ENCODE measurements around the gene SLC9A9.

SLC9A9 gene

GRCh38 chr3:143358155-143358792 lies 490.0 kb downstream of the SLC9A9 start:
- no peak for DNase-seq (ENCODE audit: low read depth in 2 of 2)

- DNase-seq (ENCODE audit: low read depth in 2 of 2): no peak
Observed at GRCh38 chr3:143357700-143358099, 490.6 kb downstream of the SLC9A9 start.

- no peak for DNase-seq (ENCODE audit: low read depth in 2 of 2)
Observed at GRCh38 chr3:143356839-143357238, 491.4 kb downstream of the SLC9A9 start.

GRCh38 chr3:143354342-143354741 lies 493.9 kb downstream of the SLC9A9 start:
- no peak for DNase-seq (ENCODE audit: low read depth in 2 of 2)

- no peak for DNase-seq (ENCODE audit: low read depth in 2 of 2)
Observed at GRCh38 chr3:143352850-143353550, 495.3 kb downstream of the SLC9A9 start.

GRCh38 chr3:143351895-143352608 lies 496.2 kb downstream of the SLC9A9 start:
- DNase-seq (ENCODE audit: low read depth in 2 of 2): no peak

- no peak for DNase-seq (ENCODE audit: low read depth in 2 of 2)
Observed at GRCh38 chr3:143351354-143351753, 496.9 kb downstream of the SLC9A9 start.

GRCh38 chr3:143349455-143349854 lies 498.8 kb downstream of the SLC9A9 start:
- DNase-seq (ENCODE audit: low read depth in 2 of 2): no peak

GRCh38 chr3:143348486-143349327 lies 499.6 kb downstream of the SLC9A9 start:
- no peak for DNase-seq (ENCODE audit: low read depth in 2 of 2)

- DNase-seq (ENCODE audit: low read depth in 2 of 2): no peak
Observed at GRCh38 chr3:143344516-143345165, 503.6 kb downstream of the SLC9A9 start.

GRCh38 chr3:143343944-143344343 lies 504.3 kb downstream of the SLC9A9 start:
- no peak for DNase-seq (ENCODE audit: low read depth in 2 of 2)

- no peak for DNase-seq (ENCODE audit: low read depth in 2 of 2)
Observed at GRCh38 chr3:143343031-143343430, 505.2 kb downstream of the SLC9A9 start.

GRCh38 chr3:143339451-143339850 lies 508.8 kb downstream of the SLC9A9 start:
- DNase-seq (ENCODE audit: low read depth in 2 of 2): no peak

- no peak for DNase-seq (ENCODE audit: low read depth in 2 of 2)
Observed at GRCh38 chr3:143337387-143337786, 510.9 kb downstream of the SLC9A9 start.

- DNase-seq (ENCODE audit: low read depth in 2 of 2): no peak
Observed at GRCh38 chr3:143334231-143334630, 514.0 kb downstream of the SLC9A9 start.

GRCh38 chr3:143333367-143333766 lies 514.9 kb downstream of the SLC9A9 start:
- no peak for DNase-seq (ENCODE audit: low read depth in 2 of 2)

GRCh38 chr3:143332026-143332425 lies 516.2 kb downstream of the SLC9A9 start:
- DNase-seq (ENCODE audit: low read depth in 2 of 2): no peak

- no peak for DNase-seq (ENCODE audit: low read depth in 2 of 2)
Observed at GRCh38 chr3:143331350-143331749, 516.9 kb downstream of the SLC9A9 start.

- DNase-seq (ENCODE audit: low read depth in 2 of 2): no peak
Observed at GRCh38 chr3:143330296-143330868, 517.9 kb downstream of the SLC9A9 start.

GRCh38 chr3:143329567-143330211 lies 518.6 kb downstream of the SLC9A9 start:
- DNase-seq (ENCODE audit: low read depth in 2 of 2): no peak

- DNase-seq (ENCODE audit: low read depth in 2 of 2): no peak
Observed at GRCh38 chr3:143328451-143328850, 519.8 kb downstream of the SLC9A9 start.
